H1 (cell line): Measurements from ENCODE around the gene PLG. TPM values are rescaled to one million over a fixed set of nuclear protein-coding genes. Genes with fewer than 3 reads are reported as not detected.

Source experiments
- CTCF ChIA-PET: fragments of 300-600 bp; sonication (Branson Sonifier 250); formaldehyde crosslinking; loops from one replicate; lab custom pipeline; 2021; ENCODE audit not compliant: partially characterized antibody; lab: Charles Lee
- POLR2A ChIA-PET: fragments of 300-600 bp; sonication (Branson Sonifier 250); formaldehyde crosslinking; loops from one replicate; lab custom pipeline; 2021; ENCODE audit warnings: inconsistent platforms; ENCODE audit not compliant: partially characterized antibody; lab: Charles Lee
- DNase-seq, 2 experiments: peaks; one replicate each; pipeline versions ENCODE4 v3.0.0 to v3.0.0-alpha.2; 2010 to 2022; ENCODE audit warnings: low spot score in 2 of 2, low read depth in 1 of 2, mixed read lengths in 1 of 2
- FAIRE-seq: peaks from 2 replicates; lab custom pipeline; 2011; peaks lifted over from hg19 to GRCh38; lab: Jason Lieb, UNC
- H2AFZ ChIP-seq: 2 replicates; pipeline ENCODE4 v1.8.1; 2012; ENCODE audit warnings: low read length, inconsistent platforms
- H2AK5ac ChIP-seq: 2 replicates; pipeline ENCODE4 v1.6.1; 2013; ENCODE audit warnings: low read depth, low read length
- H2BK120ac ChIP-seq: replicated peaks from 2 replicates; pipeline ENCODE3; 2013; ENCODE audit warnings: low read depth, low read length, inconsistent platforms
- H2BK12ac ChIP-seq: 2 replicates; pipeline ENCODE4 v1.6.1; 2013; ENCODE audit warnings: low read depth, low read length
- H2BK15ac ChIP-seq: 2 replicates; pipeline ENCODE4 v1.6.1; 2013; ENCODE audit warnings: low read length
- H2BK20ac ChIP-seq: 2 replicates; pipeline ENCODE4 v1.6.1; 2013; ENCODE audit warnings: low read length
- H2BK5ac ChIP-seq: 2 replicates; pipeline ENCODE4 v1.6.1; 2013; ENCODE audit warnings: low read depth, low read length
- H3K14ac ChIP-seq: 2 replicates; pipeline ENCODE4 v1.6.1; 2013; ENCODE audit warnings: inconsistent platforms; ENCODE audit not compliant: insufficient read length
- H3K18ac ChIP-seq: 2 replicates; pipeline ENCODE4 v1.6.1; 2013; ENCODE audit warnings: low read length; ENCODE audit errors: extremely low read depth
- H3K23ac ChIP-seq: 2 replicates; pipeline ENCODE4 v1.6.1; 2013; ENCODE audit warnings: inconsistent platforms; ENCODE audit not compliant: insufficient read length
- H3K23me2 ChIP-seq: 2 replicates; pipeline ENCODE4 v1.6.1; 2013; ENCODE audit warnings: low read depth, low read length
- H3K27ac ChIP-seq: 2 replicates; pipeline ENCODE4 v1.6.1; 2011; ENCODE audit warnings: low read depth, low read length, inconsistent platforms
- H3K27me3 ChIP-seq, 4 experiments: replicated peaks in 1 of 4; 1 replicate in 1 of 4; 2 replicates in 3 of 4; pipeline versions ENCODE4 v1.6.1 to v1.8.1; 2011 to 2013; ENCODE audit warnings: low read length in 3 of 4, mild to moderate bottlenecking in 3 of 4, inconsistent platforms in 2 of 4, mixed read lengths in 2 of 4, moderate library complexity in 1 of 4; ENCODE audit not compliant: control insufficient read depth in 3 of 4, insufficient read depth in 3 of 4; ENCODE audit errors: extremely low read depth in 1 of 4
- H3K36me3 ChIP-seq, 4 experiments: 2 replicates each; pipeline versions ENCODE4 v1.6.1 to v1.8.1; 2011 to 2013; ENCODE audit warnings: mild to moderate bottlenecking in 4 of 4, low read length in 3 of 4, moderate library complexity in 2 of 4, control low read depth in 1 of 4, inconsistent platforms in 1 of 4; ENCODE audit not compliant: insufficient read depth in 4 of 4, control insufficient read depth in 2 of 4
- H3K4ac ChIP-seq: replicated peaks from 2 replicates; pipeline ENCODE3; 2013; ENCODE audit warnings: low read length, low read depth, mixed read lengths, inconsistent platforms; ENCODE audit not compliant: insufficient read length
- H3K4me1 ChIP-seq, 4 experiments: replicated peaks in 1 of 4; 1 replicate in 1 of 4; 2 replicates in 3 of 4; pipeline versions ENCODE4 v1.6.1 to v1.8.1; 2011 to 2013; ENCODE audit warnings: low read length in 3 of 4, inconsistent platforms in 2 of 4, mixed read lengths in 1 of 4; ENCODE audit not compliant: insufficient read depth in 4 of 4, control insufficient read depth in 3 of 4
- H3K4me2 ChIP-seq, 2 experiments: 2 replicates each; pipeline versions ENCODE4 v1.6.1 to v1.8.1; 2011 to 2013; ENCODE audit warnings: low read depth in 2 of 2, low read length in 2 of 2, control low read depth in 1 of 2, inconsistent platforms in 1 of 2, mild to moderate bottlenecking in 1 of 2; ENCODE audit not compliant: insufficient read depth in 1 of 2
- H3K4me3 ChIP-seq, 4 experiments: fragments of 200-600, 300-600 bp in 1 of 4; sonication (generic), shearing (Covaris generic), sonication (Bioruptor Twin) in 1 of 4; 2 replicates each; pipeline versions ENCODE4 v1.5.1 to v1.8.1; 2011 to 2016; ENCODE audit warnings: low read length in 4 of 4, low read depth in 3 of 4, control low read depth in 2 of 4, inconsistent platforms in 2 of 4, mild to moderate bottlenecking in 2 of 4, mixed read lengths in 1 of 4, moderate library complexity in 1 of 4; ENCODE audit not compliant: insufficient read depth in 2 of 4; ENCODE audit errors: extremely low read depth in 1 of 4
- H3K56ac ChIP-seq: replicated peaks from 2 replicates; pipeline ENCODE3; 2013; ENCODE audit warnings: low read depth, mild to moderate bottlenecking, mixed read lengths, low read length, inconsistent platforms; ENCODE audit not compliant: insufficient read length
- H3K79me1 ChIP-seq: 2 replicates; pipeline ENCODE4 v1.6.1; 2013; ENCODE audit warnings: low read depth, low read length, control low read depth
- H3K79me2 ChIP-seq, 2 experiments: 2 replicates each; pipeline versions ENCODE4 v1.6.1 to v1.8.1; 2012 to 2013; ENCODE audit warnings: low read length in 2 of 2, mild to moderate bottlenecking in 2 of 2, inconsistent platforms in 1 of 2; ENCODE audit not compliant: insufficient read depth in 2 of 2, control insufficient read depth in 1 of 2
- H3K9ac ChIP-seq, 4 experiments: replicated peaks in 1 of 4; 1 replicate in 1 of 4; 2 replicates in 3 of 4; pipeline versions ENCODE4 v1.6.1 to v1.8.1; 2011 to 2013; ENCODE audit warnings: low read depth in 3 of 4, low read length in 3 of 4, control low read depth in 2 of 4, mild to moderate bottlenecking in 2 of 4, moderate library complexity in 2 of 4, inconsistent platforms in 1 of 4; ENCODE audit errors: extremely low read depth in 1 of 4
- H3K9me3 ChIP-seq, 2 experiments: 2 replicates each; pipeline versions ENCODE4 v1.6.1 to v1.8.1; 2012 to 2013; ENCODE audit warnings: mild to moderate bottlenecking in 2 of 2, moderate library complexity in 2 of 2, control low read depth in 1 of 2, inconsistent platforms in 1 of 2, low read depth in 1 of 2, low read length in 1 of 2, mixed read lengths in 1 of 2; ENCODE audit not compliant: insufficient read depth in 2 of 2
- H4K20me1 ChIP-seq, 2 experiments: replicated peaks in 1 of 2; 2 replicates each; pipeline versions ENCODE3 to v1.8.1; 2011 to 2013; ENCODE audit warnings: inconsistent platforms in 2 of 2, low read length in 2 of 2, mild to moderate bottlenecking in 1 of 2; ENCODE audit not compliant: insufficient read depth in 2 of 2, control insufficient read depth in 1 of 2
- H4K5ac ChIP-seq: 2 replicates; pipeline ENCODE4 v1.6.1; 2013; ENCODE audit warnings: low read length, low read depth, mixed read lengths, inconsistent platforms; ENCODE audit not compliant: insufficient read length
- H4K8ac ChIP-seq: 2 replicates; pipeline ENCODE4 v1.8.0; 2013; ENCODE audit warnings: mild to moderate bottlenecking, moderate library complexity, low read length, inconsistent platforms; ENCODE audit not compliant: insufficient read depth; ENCODE audit errors: extremely low read depth
- H4K91ac ChIP-seq: replicated peaks from 2 replicates; pipeline ENCODE3; 2013; ENCODE audit warnings: low read length, mixed read lengths, inconsistent platforms; ENCODE audit not compliant: insufficient read length
- CTBP2 ChIP-seq: IDR thresholded peaks from 2 replicates; pipeline ENCODE4 v1.7.0; 2011; ENCODE audit warnings: borderline replicate concordance, mild to moderate bottlenecking, moderate library complexity, mixed read lengths, low read length; ENCODE audit not compliant: insufficient read depth, insufficient read length
- GTF2F1 ChIP-seq: IDR thresholded peaks from 2 replicates; pipeline ENCODE4 v1.6.1; 2012; ENCODE audit warnings: low read depth, low read length, improper control_type of control experiment, borderline replicate concordance
- NRF1 ChIP-seq: IDR thresholded peaks from 2 replicates; pipeline ENCODE4 v1.6.1; 2011; ENCODE audit warnings: mild to moderate bottlenecking, low read depth, low read length, improper control_type of control experiment
- POLR2AphosphoS5 ChIP-seq: IDR thresholded peaks from 2 replicates; pipeline ENCODE4 v1.6.1; 2011; ENCODE audit warnings: low read depth, low read length
- RBBP5 ChIP-seq: IDR thresholded peaks from 2 replicates; pipeline ENCODE4 v1.7.1; 2012; ENCODE audit warnings: low read depth, mild to moderate bottlenecking, inconsistent platforms, low read length, moderate library complexity, borderline replicate concordance
- SP1 ChIP-seq: IDR thresholded peaks from 2 replicates; pipeline ENCODE4 v1.6.1; 2011; ENCODE audit warnings: low read depth, low read length
- SP2 ChIP-seq: IDR thresholded peaks from 2 replicates; pipeline ENCODE4 v1.6.1; 2012; ENCODE audit warnings: mild to moderate bottlenecking, low read length, inconsistent platforms
- TAF7 ChIP-seq: optimal IDR thresholded peaks from 2 replicates; pipeline ENCODE3; 2011; ENCODE audit warnings: low read depth, mild to moderate bottlenecking, inconsistent platforms, low read length, moderate library complexity, borderline replicate concordance
- TEAD4 ChIP-seq: IDR thresholded peaks from 2 replicates; pipeline ENCODE4 v1.6.1; 2012; ENCODE audit warnings: low read depth, low read length, inconsistent platforms, mixed read lengths
- WGBS, 2 experiments: shearing (Covaris generic) in 1 of 2; methylation state at CpG; one replicate each; pipeline versions ENCODE4 v1.1.6 to v1.1.7; 2013 to 2015; ENCODE audit warnings: low lambda C conversion rate in 2 of 2, mixed read lengths in 2 of 2, inconsistent platforms in 1 of 2, low coverage in 1 of 2, missing lambda C conversion rate in 1 of 2; ENCODE audit not compliant: insufficient replicate concordance in 2 of 2, insufficient coverage in 1 of 2, insufficient read length in 1 of 2; ENCODE audit errors: extremely low coverage in 1 of 2, missing lambda C conversion rate in 1 of 2; 5-methylcytosine and 5-hydroxymethylcytosine counted together
- polyA plus RNA-seq, 7 experiments: library from polyadenylated mRNA; depleted of rRNA in 3 of 7; stranded (reverse) in 5 of 7; unstranded in 2 of 7; fragments of >200 nt in 5 of 7; fragments of 200-250 nt in 2 of 7; gene quantifications; 1 replicate in 5 of 7; 2 replicates in 1 of 7; 4 replicates in 1 of 7; pipeline versions ENCODE4 v1.2.1 to v1.2.3, GENCODE V29; 2011 to 2013; ENCODE audit warnings: missing spikeins in 2 of 7, mixed read lengths in 2 of 7
- total RNA-seq: library from RNA; stranded (reverse); fragmentation: NEBNext Ultra II Directional; extraction: Animal tissue kit (Norgen Biotek cat#: 25700); gene quantifications from 2 replicates; pipeline ENCODE4 v1.2.1, GENCODE V29; 2021
- TF ChIP-seq, protein P1 (sequence below): IDR thresholded peaks from 2 replicates; pipeline ENCODE4 v1.6.1; 2012; ENCODE audit warnings: inconsistent platforms
- TF ChIP-seq, protein P2 (sequence below): IDR thresholded peaks from 2 replicates; pipeline ENCODE4 v1.6.1; 2011; ENCODE audit warnings: low read depth, mild to moderate bottlenecking, low read length; ENCODE audit not compliant: insufficient read depth
- TF ChIP-seq, protein P3 (sequence below): IDR thresholded peaks from 2 replicates; pipeline ENCODE4 v1.6.1; 2012; ENCODE audit warnings: low read length, inconsistent platforms

Gene PLG
- total and polyA plus RNA-seq, 2 of the 8 experiments (the other 6 are each of a cell fraction or from before 2014, with no cell fraction given), result not detected

DNA sequence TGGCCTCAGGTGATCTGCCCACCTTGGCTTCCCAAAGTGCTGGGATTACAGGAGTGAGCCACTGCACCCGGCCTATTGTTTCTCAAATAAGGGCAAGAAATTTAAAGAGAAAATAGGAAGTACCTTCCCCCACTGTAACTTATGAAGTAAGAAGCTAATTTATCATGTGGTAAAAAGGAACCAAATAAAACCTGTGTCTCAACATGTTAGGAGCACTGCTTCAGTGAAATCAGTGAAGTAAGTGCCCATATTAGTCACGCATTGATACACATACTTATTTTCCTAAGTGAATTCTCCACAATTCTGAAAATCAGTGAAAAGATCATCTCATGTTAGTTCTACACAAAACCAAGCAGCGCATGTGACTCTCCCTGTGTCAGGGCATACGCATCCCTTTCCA is 23.8 kb upstream of the PLG start:
- no peak overlapping the region for H3K23ac ChIP-seq
- H3K27ac ChIP-seq, result no peak overlapping the region
- no peak overlapping the region for H4K5ac ChIP-seq
- no peaks in the 10 kb centered on the region for H3K23me2 ChIP-seq
- ChIA-PET POLR2A (no interaction called here), CTCF (no interaction called here)
- WGBS, 2 experiments, result 94% methylated on average over 4 of the region's 4 CpGs; no CpG with 5 or more reads in 1 of the 2 experiments
- H4K8ac ChIP-seq, result no peak overlapping the region
- no peaks in the 10 kb centered on the region for H3K27me3 ChIP-seq
- H3K14ac ChIP-seq, result no peak overlapping the region
- DNase-seq (no peak), FAIRE-seq (no peak)
- H2BK20ac ChIP-seq, result no peak overlapping the region
- peaks cover 0 to 12% of the 10 kb centered on the region in 2 experiments; a peak in 1 of 4 replicates for H3K9me3 ChIP-seq
- H3K79me1 ChIP-seq, result no peaks in the 10 kb centered on the region
- no peaks in the 10 kb centered on the region for H4K20me1 ChIP-seq
- H3K18ac ChIP-seq, result no peak overlapping the region
- H3K9ac ChIP-seq, result no peak overlapping the region
- H2AK5ac ChIP-seq, result no peak overlapping the region
- H4K91ac ChIP-seq, result no peak overlapping the region
- H3K4ac ChIP-seq, result no peak overlapping the region
- no peak overlapping the region for H3K56ac ChIP-seq
- H3K79me2 ChIP-seq, result no peaks in the 10 kb centered on the region
- no peak overlapping the region for H3K4me3 ChIP-seq
- no peak overlapping the region for H2BK15ac ChIP-seq
- no peak overlapping the region for H2AFZ ChIP-seq
- H2BK120ac ChIP-seq, result no peak overlapping the region
- no peak overlapping the region for H2BK5ac ChIP-seq
- no peak overlapping the region for H2BK12ac ChIP-seq
- no peaks in the 10 kb centered on the region for H3K36me3 ChIP-seq
- no peak overlapping the region; a peak in 1 of 4 replicates for H3K4me2 ChIP-seq
- no peaks in the 10 kb centered on the region for H3K4me1 ChIP-seq
- TF ChIP-seq, protein P1, sequence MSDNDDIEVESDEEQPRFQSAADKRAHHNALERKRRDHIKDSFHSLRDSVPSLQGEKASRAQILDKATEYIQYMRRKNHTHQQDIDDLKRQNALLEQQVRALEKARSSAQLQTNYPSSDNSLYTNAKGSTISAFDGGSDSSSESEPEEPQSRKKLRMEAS, result no peak
- TF ChIP-seq GTF2F1, result no peak
- TF ChIP-seq SP1, result no peak
- TF ChIP-seq SP2, result no peak
- no peak for TF ChIP-seq POLR2AphosphoS5
- no peak for TF ChIP-seq NRF1
- TF ChIP-seq, protein P2, sequence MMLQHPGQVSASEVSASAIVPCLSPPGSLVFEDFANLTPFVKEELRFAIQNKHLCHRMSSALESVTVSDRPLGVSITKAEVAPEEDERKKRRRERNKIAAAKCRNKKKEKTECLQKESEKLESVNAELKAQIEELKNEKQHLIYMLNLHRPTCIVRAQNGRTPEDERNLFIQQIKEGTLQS, result no peak
- TF ChIP-seq TAF7, result no peak
- TF ChIP-seq RBBP5, result no peak
- TF ChIP-seq TEAD4, result no peak
- TF ChIP-seq, protein P3, sequence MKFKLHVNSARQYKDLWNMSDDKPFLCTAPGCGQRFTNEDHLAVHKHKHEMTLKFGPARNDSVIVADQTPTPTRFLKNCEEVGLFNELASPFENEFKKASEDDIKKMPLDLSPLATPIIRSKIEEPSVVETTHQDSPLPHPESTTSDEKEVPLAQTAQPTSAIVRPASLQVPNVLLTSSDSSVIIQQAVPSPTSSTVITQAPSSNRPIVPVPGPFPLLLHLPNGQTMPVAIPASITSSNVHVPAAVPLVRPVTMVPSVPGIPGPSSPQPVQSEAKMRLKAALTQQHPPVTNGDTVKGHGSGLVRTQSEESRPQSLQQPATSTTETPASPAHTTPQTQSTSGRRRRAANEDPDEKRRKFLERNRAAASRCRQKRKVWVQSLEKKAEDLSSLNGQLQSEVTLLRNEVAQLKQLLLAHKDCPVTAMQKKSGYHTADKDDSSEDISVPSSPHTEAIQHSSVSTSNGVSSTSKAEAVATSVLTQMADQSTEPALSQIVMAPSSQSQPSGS, result no peak
- no peak for TF ChIP-seq CTBP2
